GM23338 (cell line): ENCODE data around the gene TMEM234. TPM values are rescaled to one million over a fixed set of nuclear protein-coding genes. Genes with fewer than 3 reads are reported as not detected.

Source experiments
- ATAC-seq: fragments of 200-7000 bp; cut with Tn5 transposase; 3 replicates; pipeline ENCODE4 v1.9.1; 2020
- DNase-seq: peaks from one replicate; pipeline ENCODE4 v3.0.0-alpha.2; 2015; ENCODE audit warnings: low spot score
- H2AFZ ChIP-seq: fragments of 200-600 bp; sonication (generic); 2 replicates; pipeline ENCODE4 v1.8.0; 2016; ENCODE audit warnings: antibody characterized with exemption, mild to moderate bottlenecking, moderate library complexity
- H3F3A ChIP-seq: fragments of 200-600 bp; sonication (generic); replicated peaks from 2 replicates; pipeline ENCODE4 v1.8.0; 2017; ENCODE audit warnings: antibody characterized with exemption, mixed run types, low read depth
- H3K27ac ChIP-seq: fragments of 200-600 bp; sonication (generic); 2 replicates; pipeline ENCODE4 v1.6.1; 2016; ENCODE audit warnings: low read depth
- H3K27me3 ChIP-seq: fragments of 200-600 bp; sonication (generic); 2 replicates; pipeline ENCODE4 v1.8.0; 2016; ENCODE audit warnings: mild to moderate bottlenecking, mixed run types, moderate library complexity; ENCODE audit not compliant: insufficient read depth
- H3K36me3 ChIP-seq: fragments of 200-600 bp; sonication (generic); 2 replicates; pipeline ENCODE4 v1.8.0; 2016; ENCODE audit warnings: mild to moderate bottlenecking; ENCODE audit not compliant: insufficient read depth
- H3K4me1 ChIP-seq: fragments of 200-600 bp; sonication (generic); 2 replicates; pipeline ENCODE4 v1.8.0; 2016; ENCODE audit warnings: mild to moderate bottlenecking, moderate library complexity; ENCODE audit not compliant: insufficient read depth
- H3K4me2 ChIP-seq: fragments of 200-600 bp; sonication (generic); 2 replicates; pipeline ENCODE4 v1.7.1; 2017; ENCODE audit warnings: mixed run types
- H3K4me3 ChIP-seq: fragments of 200-600 bp; sonication (generic); 2 replicates; pipeline ENCODE4 v1.6.1; 2016; ENCODE audit warnings: mixed run types
- H3K79me2 ChIP-seq: fragments of 200-600 bp; sonication (generic); replicated peaks from 2 replicates; pipeline ENCODE4 v1.8.0; 2017; ENCODE audit warnings: mild to moderate bottlenecking; ENCODE audit not compliant: insufficient read depth
- H3K9me2 ChIP-seq: fragments of 200-600 bp; sonication (generic); 2 replicates; pipeline ENCODE4 v1.8.0; 2017; ENCODE audit not compliant: insufficient read depth
- H4K20me1 ChIP-seq: fragments of 200-600 bp; sonication (generic); replicated peaks from 2 replicates; pipeline ENCODE4 v1.8.0; 2017; ENCODE audit warnings: mild to moderate bottlenecking; ENCODE audit not compliant: insufficient read depth
- H3K27ac Mint-ChIP-seq: 2 replicates; pipeline ENCODE4 v1.8.0; 2020; ENCODE audit warnings: inconsistent platforms, mild to moderate bottlenecking, moderate library complexity, mixed read lengths
- H3K27me3 Mint-ChIP-seq: 3 replicates; pipeline ENCODE4 v1.8.0; 2022; ENCODE audit warnings: low read depth, mild to moderate bottlenecking, moderate library complexity, mixed read lengths, inconsistent platforms; ENCODE audit not compliant: insufficient read depth, poor library complexity
- H3K36me3 Mint-ChIP-seq: 3 replicates; pipeline ENCODE4 v1.8.0; 2021; ENCODE audit warnings: low read depth, mild to moderate bottlenecking, inconsistent platforms, moderate library complexity, mixed read lengths
- H3K4me1 Mint-ChIP-seq: 3 replicates; pipeline ENCODE4 v1.8.0; 2020; ENCODE audit warnings: mild to moderate bottlenecking, inconsistent platforms, mixed read lengths
- H3K4me3 Mint-ChIP-seq: 3 replicates; pipeline ENCODE4 v1.8.0; 2021; ENCODE audit warnings: moderate library complexity, mild to moderate bottlenecking, inconsistent platforms, mixed read lengths
- H3K9me3 Mint-ChIP-seq: 3 replicates; pipeline ENCODE4 v1.8.0; 2020; ENCODE audit warnings: moderate library complexity, mild to moderate bottlenecking, inconsistent platforms, mixed read lengths
- CREB1 ChIP-seq: fragments of 250-450 bp; sonication (Bioruptor Pico); IDR thresholded peaks from 2 replicates; pipeline ENCODE4 v1.5.0; 2020; ENCODE audit warnings: low read depth, mild to moderate bottlenecking, moderate library complexity
- EZH2 ChIP-seq: fragments of 200-600 bp; sonication (generic); IDR thresholded peaks from one replicate; pipeline ENCODE4 v1.8.0; 2017; ENCODE audit warnings: antibody characterized with exemption, mild to moderate bottlenecking, low read depth; ENCODE audit not compliant: unreplicated experiment
- EZH2phosphoT487 ChIP-seq: fragments of 200-600 bp; sonication (generic); IDR thresholded peaks from one replicate; pipeline ENCODE4 v1.8.1; 2018; ENCODE audit warnings: antibody characterized with exemption; ENCODE audit not compliant: unreplicated experiment
- JUNB ChIP-seq: IDR thresholded peaks from one replicate; pipeline ENCODE4 v1.6.1; 2016; ENCODE audit warnings: antibody characterized with exemption; ENCODE audit not compliant: unreplicated experiment
- POLR2AphosphoS5 ChIP-seq: IDR thresholded peaks from 2 replicates; pipeline ENCODE4 v1.6.1; 2016; ENCODE audit warnings: antibody characterized with exemption, low read depth
- STAT1 ChIP-seq: IDR thresholded peaks from one replicate; pipeline ENCODE4 v1.6.1; 2016; ENCODE audit warnings: antibody characterized with exemption; ENCODE audit not compliant: unreplicated experiment
- ZNF114 ChIP-seq: fragments of 250-450 bp; sonication (Bioruptor Pico); IDR thresholded peaks from 2 replicates; pipeline ENCODE4 v1.5.0; 2020; ENCODE audit warnings: mild to moderate bottlenecking, moderate library complexity
- ZNF331 ChIP-seq: fragments of 250-450 bp; sonication (Bioruptor Pico); IDR thresholded peaks from 2 replicates; pipeline ENCODE4 v1.5.0; 2020; ENCODE audit warnings: low read depth, mild to moderate bottlenecking, moderate library complexity
- polyA plus RNA-seq: library from polyadenylated mRNA; unstranded; fragments of >200 nt; fragmentation: Nextera tagmentation; extraction: Ambion mirVana; gene quantifications from 2 replicates; pipeline ENCODE4 v1.2.1, GENCODE V29; 2016
- total RNA-seq: library from RNA; depleted of rRNA; stranded (reverse); fragments of >200 nt; shearing (Covaris generic); gene quantifications from 2 replicates; pipeline ENCODE4 v1.2.3, GENCODE V29; 2014
- TF ChIP-seq, protein P1 (sequence below): IDR thresholded peaks from one replicate; pipeline ENCODE4 v1.6.1; 2018; ENCODE audit warnings: antibody characterized with exemption; ENCODE audit not compliant: unreplicated experiment
- TF ChIP-seq, protein P2 (sequence below), 2 experiments: fragments of 200-600 bp in 1 of 2; sonication (generic) in 1 of 2; conservative IDR thresholded peaks; 2 replicates each; pipeline versions ENCODE4 v1.5.1 to v1.6.1; 2016 to 2017; ENCODE audit warnings: antibody characterized with exemption in 2 of 2, low read depth in 2 of 2, mild to moderate bottlenecking in 2 of 2, moderate library complexity in 1 of 2

The TMEM234 gene
- total and polyA plus RNA-seq, 2 experiments from 2014 or later: 4.7 to 8.2 TPM

DNA sequence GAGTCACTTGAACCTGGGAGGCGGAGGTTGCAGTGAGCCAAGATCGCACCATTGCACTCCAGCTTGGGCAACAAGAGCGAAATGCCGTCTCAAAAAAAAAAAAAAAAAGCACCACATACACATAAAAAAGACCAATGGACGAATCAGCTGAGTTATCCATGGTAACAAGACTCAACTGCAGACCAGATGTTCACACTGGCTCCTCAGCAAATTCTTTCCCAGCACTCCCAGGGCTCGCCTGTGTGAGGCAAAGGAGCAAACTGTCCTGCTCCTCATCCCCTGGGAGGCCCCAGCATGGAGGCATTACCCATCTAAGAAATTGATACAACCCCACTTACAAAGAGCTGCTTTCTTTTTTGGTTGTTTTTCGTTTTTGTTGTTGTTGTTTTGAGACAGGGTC lies 3.1 kb downstream of the TMEM234 start:
- no peak for ATAC-seq
- no peak overlapping the region for H3K4me3 ChIP-seq
- H3K36me3 ChIP-seq: peaks cover 7% of the 10 kb centered on the region; the same call in 1 of the 2 replicates

GRCh38 chr1:32216566-32216965 lies 5.6 kb downstream of the TMEM234 start:
- no peaks in the 10 kb centered on the region for H3F3A ChIP-seq
- no peaks in the 10 kb centered on the region for H3K9me2 ChIP-seq
- H3K4me1 ChIP-seq: peaks cover 10% of the 10 kb centered on the region
- ATAC-seq (no peak), DNase-seq (no peak)
- H4K20me1 ChIP-seq: no peaks in the 10 kb centered on the region
- H3K27ac Mint-ChIP-seq: no peak overlapping the region
- H3K27me3 Mint-ChIP-seq: peaks cover 9% of the 10 kb centered on the region
- no peaks in the 10 kb centered on the region for H3K9me3 Mint-ChIP-seq
- no peak overlapping the region for H3K4me3 ChIP-seq
- no peak overlapping the region for H3K4me3 Mint-ChIP-seq
- no peak overlapping the region for H3K27ac ChIP-seq
- peaks cover 11% of the 10 kb centered on the region for H3K4me1 Mint-ChIP-seq
- no peaks in the 10 kb centered on the region for H3K27me3 ChIP-seq
- H2AFZ ChIP-seq: no peak overlapping the region
- peaks cover 6% of the 10 kb centered on the region; the same call in 1 of the 2 replicates for H3K79me2 ChIP-seq
- H3K36me3 ChIP-seq: no peaks in the 10 kb centered on the region
- peaks cover 24% of the 10 kb centered on the region for H3K36me3 Mint-ChIP-seq
- no peak overlapping the region for H3K4me2 ChIP-seq
- no peak for TF ChIP-seq EZH2
- TF ChIP-seq, protein P1, sequence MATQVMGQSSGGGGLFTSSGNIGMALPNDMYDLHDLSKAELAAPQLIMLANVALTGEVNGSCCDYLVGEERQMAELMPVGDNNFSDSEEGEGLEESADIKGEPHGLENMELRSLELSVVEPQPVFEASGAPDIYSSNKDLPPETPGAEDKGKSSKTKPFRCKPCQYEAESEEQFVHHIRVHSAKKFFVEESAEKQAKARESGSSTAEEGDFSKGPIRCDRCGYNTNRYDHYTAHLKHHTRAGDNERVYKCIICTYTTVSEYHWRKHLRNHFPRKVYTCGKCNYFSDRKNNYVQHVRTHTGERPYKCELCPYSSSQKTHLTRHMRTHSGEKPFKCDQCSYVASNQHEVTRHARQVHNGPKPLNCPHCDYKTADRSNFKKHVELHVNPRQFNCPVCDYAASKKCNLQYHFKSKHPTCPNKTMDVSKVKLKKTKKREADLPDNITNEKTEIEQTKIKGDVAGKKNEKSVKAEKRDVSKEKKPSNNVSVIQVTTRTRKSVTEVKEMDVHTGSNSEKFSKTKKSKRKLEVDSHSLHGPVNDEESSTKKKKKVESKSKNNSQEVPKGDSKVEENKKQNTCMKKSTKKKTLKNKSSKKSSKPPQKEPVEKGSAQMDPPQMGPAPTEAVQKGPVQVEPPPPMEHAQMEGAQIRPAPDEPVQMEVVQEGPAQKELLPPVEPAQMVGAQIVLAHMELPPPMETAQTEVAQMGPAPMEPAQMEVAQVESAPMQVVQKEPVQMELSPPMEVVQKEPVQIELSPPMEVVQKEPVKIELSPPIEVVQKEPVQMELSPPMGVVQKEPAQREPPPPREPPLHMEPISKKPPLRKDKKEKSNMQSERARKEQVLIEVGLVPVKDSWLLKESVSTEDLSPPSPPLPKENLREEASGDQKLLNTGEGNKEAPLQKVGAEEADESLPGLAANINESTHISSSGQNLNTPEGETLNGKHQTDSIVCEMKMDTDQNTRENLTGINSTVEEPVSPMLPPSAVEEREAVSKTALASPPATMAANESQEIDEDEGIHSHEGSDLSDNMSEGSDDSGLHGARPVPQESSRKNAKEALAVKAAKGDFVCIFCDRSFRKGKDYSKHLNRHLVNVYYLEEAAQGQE: no peak

More for the DNA sequence above, 3.1 kb downstream of the TMEM234 start:
- H3K4me3 Mint-ChIP-seq: no peak overlapping the region
- H3K27me3 ChIP-seq: no peaks in the 10 kb centered on the region
- no peak overlapping the region for H2AFZ ChIP-seq
- no peak overlapping the region for H3K27ac Mint-ChIP-seq
- H4K20me1 ChIP-seq: 0 out of 2 replicates have a peak, but pooled peaks cover 5% of the 10 kb centered on the region
- peaks cover 14% of the 10 kb centered on the region for H3K27me3 Mint-ChIP-seq
- H3K36me3 Mint-ChIP-seq: peaks cover 36% of the 10 kb centered on the region
- no peaks in the 10 kb centered on the region for H3K9me3 Mint-ChIP-seq
- DNase-seq: no peak
- TF ChIP-seq CREB1 (CRISPR knock-in tag) (no peak), ZNF331 (CRISPR knock-in tag) (no peak), EZH2phosphoT487 (no peak), ZNF114 (CRISPR knock-in tag) (no peak), STAT1 (no peak), EZH2 (no peak), POLR2AphosphoS5 (no peak), JUNB (no peak)
- TF ChIP-seq, protein P2, sequence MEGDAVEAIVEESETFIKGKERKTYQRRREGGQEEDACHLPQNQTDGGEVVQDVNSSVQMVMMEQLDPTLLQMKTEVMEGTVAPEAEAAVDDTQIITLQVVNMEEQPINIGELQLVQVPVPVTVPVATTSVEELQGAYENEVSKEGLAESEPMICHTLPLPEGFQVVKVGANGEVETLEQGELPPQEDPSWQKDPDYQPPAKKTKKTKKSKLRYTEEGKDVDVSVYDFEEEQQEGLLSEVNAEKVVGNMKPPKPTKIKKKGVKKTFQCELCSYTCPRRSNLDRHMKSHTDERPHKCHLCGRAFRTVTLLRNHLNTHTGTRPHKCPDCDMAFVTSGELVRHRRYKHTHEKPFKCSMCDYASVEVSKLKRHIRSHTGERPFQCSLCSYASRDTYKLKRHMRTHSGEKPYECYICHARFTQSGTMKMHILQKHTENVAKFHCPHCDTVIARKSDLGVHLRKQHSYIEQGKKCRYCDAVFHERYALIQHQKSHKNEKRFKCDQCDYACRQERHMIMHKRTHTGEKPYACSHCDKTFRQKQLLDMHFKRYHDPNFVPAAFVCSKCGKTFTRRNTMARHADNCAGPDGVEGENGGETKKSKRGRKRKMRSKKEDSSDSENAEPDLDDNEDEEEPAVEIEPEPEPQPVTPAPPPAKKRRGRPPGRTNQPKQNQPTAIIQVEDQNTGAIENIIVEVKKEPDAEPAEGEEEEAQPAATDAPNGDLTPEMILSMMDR (conservative IDR thresholded peaks at IDR 0.05; ENCODE audit: low read depth in 2 of 2): no peak
- TF ChIP-seq, protein P1: no peak
- H3K4me1 ChIP-seq: peaks cover 10% of the 10 kb centered on the region
- H3K9me2 ChIP-seq: no peaks in the 10 kb centered on the region
- H3K4me2 ChIP-seq: no peak overlapping the region
- peaks cover 7% of the 10 kb centered on the region for H3F3A ChIP-seq
- peaks cover 15% of the 10 kb centered on the region for H3K4me1 Mint-ChIP-seq
- H3K79me2 ChIP-seq: peaks cover 23% of the 10 kb centered on the region
- no peak overlapping the region for H3K27ac ChIP-seq
